DMS53 treated with DMSO at 0.1 percent for 48 hours (cell line): Measurements from ENCODE around the gene UHRF2.

Experiments used
- DNase-seq: peaks from one replicate; lab custom pipeline; 2025; ENCODE audit not compliant: unreplicated experiment; lab: John Stamatoyannopoulos, UW

Gene UHRF2

DNA sequence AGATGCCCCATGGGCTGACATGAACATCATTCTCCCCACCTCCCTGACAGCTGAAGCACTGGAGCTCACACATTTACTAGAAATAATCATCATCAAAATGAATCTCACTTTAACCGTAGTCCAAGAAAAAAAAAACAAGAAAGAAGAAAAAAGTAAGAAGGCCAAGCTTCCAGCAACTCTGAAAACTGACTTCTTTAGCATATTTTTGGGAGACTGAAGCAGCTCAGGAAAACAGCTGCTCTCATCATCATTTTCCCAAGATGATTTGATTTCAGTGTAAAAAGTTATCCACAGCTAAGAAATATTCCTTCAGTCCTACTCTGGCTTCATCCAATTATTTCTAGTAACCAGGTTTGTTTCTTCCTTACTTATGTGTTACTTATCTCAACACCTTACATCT lies 140.9 kb downstream of the UHRF2 start:
- no peak for DNase-seq
